DOHH2 (cell line): ENCODE data around the gene CDC42EP3.

Experiments
- H3F3A ChIP-seq: fragments of 200-600 bp; sonication (generic), shearing (Covaris generic); 2 replicates; pipeline ENCODE4 v1.6.0; 2016; ENCODE audit warnings: antibody characterized with exemption, mild to moderate bottlenecking; ENCODE audit not compliant: control insufficient read depth, insufficient read depth
- H3K27ac ChIP-seq: fragments of 200-600 bp; sonication (generic); 2 replicates; pipeline ENCODE4 v1.5.1; 2014; ENCODE audit warnings: low read depth, mild to moderate bottlenecking, low read length, moderate library complexity
- H3K27me3 ChIP-seq: fragments of 200-600 bp; sonication (generic); 2 replicates; pipeline ENCODE4 v1.6.1; 2014; ENCODE audit warnings: mild to moderate bottlenecking, low read length, mixed read lengths; ENCODE audit not compliant: control insufficient read depth
- H3K36me3 ChIP-seq: fragments of 200-600 bp; sonication (generic); 2 replicates; pipeline ENCODE4 v1.6.1; 2014; ENCODE audit warnings: mild to moderate bottlenecking, low read length, moderate library complexity, mixed read lengths; ENCODE audit not compliant: control insufficient read depth
- H3K4me1 ChIP-seq: fragments of 200-600 bp; sonication (generic); 2 replicates; pipeline ENCODE4 v1.6.1; 2014; ENCODE audit warnings: mild to moderate bottlenecking, low read length, mixed read lengths; ENCODE audit not compliant: control insufficient read depth
- H3K4me2 ChIP-seq: fragments of 200-600 bp; sonication (generic); 2 replicates; pipeline ENCODE4 v1.6.0; 2014; ENCODE audit warnings: mild to moderate bottlenecking, low read length, moderate library complexity
- H3K4me3 ChIP-seq: fragments of 200-600 bp; sonication (generic); 2 replicates; pipeline ENCODE4 v1.5.1; 2014; ENCODE audit warnings: mild to moderate bottlenecking, low read length, mixed read lengths
- H3K79me2 ChIP-seq: fragments of 200-600 bp; sonication (generic); 2 replicates; pipeline ENCODE4 v1.6.1; 2014; ENCODE audit warnings: mild to moderate bottlenecking, low read length, mixed read lengths; ENCODE audit not compliant: control insufficient read depth
- H3K9me2 ChIP-seq: fragments of 200-600 bp; sonication (generic); replicated peaks from 2 replicates; pipeline ENCODE4 v1.6.1; 2014; ENCODE audit warnings: mild to moderate bottlenecking, low read length, mixed read lengths; ENCODE audit not compliant: control insufficient read depth
- H3K9me3 ChIP-seq: fragments of 200-600 bp; sonication (generic); 2 replicates; pipeline ENCODE4 v1.6.1; 2014; ENCODE audit warnings: antibody characterized with exemption, low read length, mixed read lengths; ENCODE audit not compliant: control insufficient read depth, insufficient read depth
- H4K20me1 ChIP-seq: fragments of 200-600 bp; sonication (generic); 2 replicates; pipeline ENCODE4 v1.6.0; 2014; ENCODE audit warnings: low read depth, mild to moderate bottlenecking, antibody characterized with exemption, low read length, moderate library complexity; ENCODE audit not compliant: control insufficient read depth, insufficient read depth
- EZH2phosphoT487 ChIP-seq: fragments of 200-600 bp; sonication (generic); IDR thresholded peaks from 2 replicates; pipeline ENCODE4 v1.6.1; 2017; ENCODE audit warnings: borderline replicate concordance, mild to moderate bottlenecking, antibody characterized with exemption, low read length, moderate library complexity, mixed read lengths
- TF ChIP-seq, protein P1 (sequence below): fragments of 200-600 bp; sonication (generic); IDR thresholded peaks from one replicate; pipeline ENCODE4 v1.5.1; 2014; ENCODE audit warnings: antibody characterized with exemption, mild to moderate bottlenecking, low read depth, low read length; ENCODE audit not compliant: poor library complexity, severe bottlenecking

CDC42EP3 gene

DNA sequence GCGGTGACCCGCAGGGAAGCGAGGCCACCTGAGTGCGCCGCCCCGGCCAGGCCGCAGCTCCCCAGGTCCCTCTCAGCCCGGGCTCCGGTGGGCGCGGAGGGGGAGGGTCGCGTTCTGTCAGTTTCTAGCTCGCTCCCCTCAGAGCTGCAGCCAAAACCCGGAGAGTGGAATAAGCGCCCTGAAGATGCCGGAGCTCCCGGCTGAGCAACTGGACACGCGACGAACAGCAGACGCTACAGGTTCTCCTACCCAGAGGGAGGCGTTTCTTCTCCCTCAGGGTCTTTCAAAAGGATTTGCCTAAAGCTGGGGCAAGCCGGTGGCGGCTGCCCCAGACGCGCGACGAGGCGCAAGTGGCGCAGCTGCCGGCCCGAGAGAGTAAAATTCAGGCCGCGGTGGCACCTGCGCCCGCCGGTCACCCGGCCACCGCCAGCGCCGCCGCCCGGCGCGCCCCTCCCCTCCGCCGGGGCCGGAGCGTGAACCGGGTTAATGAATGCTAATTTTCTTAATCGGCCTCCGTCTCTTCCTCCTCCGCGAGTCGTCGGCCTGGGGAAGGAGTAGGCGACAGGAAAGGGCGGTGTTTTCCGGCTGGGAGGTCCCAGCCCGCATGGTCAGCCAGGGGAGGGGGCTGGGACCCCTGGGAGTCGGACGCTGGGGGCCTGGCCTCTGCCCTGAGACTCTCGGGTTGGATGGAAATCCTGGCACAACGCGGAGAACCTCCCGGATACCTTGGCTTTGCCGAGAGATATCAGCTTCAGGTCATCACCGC lies 845 bp upstream of the CDC42EP3 start:
- Histone ChIP-seq H3K79me2 (no peaks in the 10 kb centered on the region), H3K9me3 (no peaks in the 10 kb centered on the region), H3F3A (peaks cover 8% of the 10 kb centered on the region), H3K36me3 (no peaks in the 10 kb centered on the region), H3K27me3 (peaks cover 50% of the 10 kb centered on the region), H3K27ac (no peak overlapping the region), H3K4me1 (peaks cover 36% of the 10 kb centered on the region), H3K4me2 (peak overlapping the region; percentile 97), H4K20me1 (no peaks in the 10 kb centered on the region), H3K9me2 (no peaks in the 10 kb centered on the region), H3K4me3 (peak overlapping the region; percentile 81)
- TF ChIP-seq, protein P1, sequence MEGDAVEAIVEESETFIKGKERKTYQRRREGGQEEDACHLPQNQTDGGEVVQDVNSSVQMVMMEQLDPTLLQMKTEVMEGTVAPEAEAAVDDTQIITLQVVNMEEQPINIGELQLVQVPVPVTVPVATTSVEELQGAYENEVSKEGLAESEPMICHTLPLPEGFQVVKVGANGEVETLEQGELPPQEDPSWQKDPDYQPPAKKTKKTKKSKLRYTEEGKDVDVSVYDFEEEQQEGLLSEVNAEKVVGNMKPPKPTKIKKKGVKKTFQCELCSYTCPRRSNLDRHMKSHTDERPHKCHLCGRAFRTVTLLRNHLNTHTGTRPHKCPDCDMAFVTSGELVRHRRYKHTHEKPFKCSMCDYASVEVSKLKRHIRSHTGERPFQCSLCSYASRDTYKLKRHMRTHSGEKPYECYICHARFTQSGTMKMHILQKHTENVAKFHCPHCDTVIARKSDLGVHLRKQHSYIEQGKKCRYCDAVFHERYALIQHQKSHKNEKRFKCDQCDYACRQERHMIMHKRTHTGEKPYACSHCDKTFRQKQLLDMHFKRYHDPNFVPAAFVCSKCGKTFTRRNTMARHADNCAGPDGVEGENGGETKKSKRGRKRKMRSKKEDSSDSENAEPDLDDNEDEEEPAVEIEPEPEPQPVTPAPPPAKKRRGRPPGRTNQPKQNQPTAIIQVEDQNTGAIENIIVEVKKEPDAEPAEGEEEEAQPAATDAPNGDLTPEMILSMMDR, result no peak
- peak; percentile 60; the same call in 1 of the 2 replicates for TF ChIP-seq EZH2phosphoT487

DNA sequence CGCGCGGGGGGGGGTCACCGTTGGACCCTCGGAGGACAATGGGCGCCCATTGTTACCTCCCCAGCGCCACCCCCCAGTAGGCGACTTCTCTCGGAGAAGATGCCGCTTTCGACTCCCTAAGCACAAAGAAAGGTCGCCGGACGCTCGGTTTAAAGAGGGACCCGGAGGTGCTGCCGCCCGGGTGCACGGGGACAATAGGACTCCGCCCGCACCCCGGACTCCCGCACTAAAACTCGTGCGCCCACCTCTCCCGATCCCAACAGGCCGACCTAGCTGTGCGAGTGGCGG lies 318 bp upstream of the CDC42EP3 start:
- Histone ChIP-seq H3F3A (peaks cover 8% of the 10 kb centered on the region), H3K36me3 (no peaks in the 10 kb centered on the region), H3K4me2 (peak overlapping the region; percentile 97), H3K9me2 (no peaks in the 10 kb centered on the region), H3K79me2 (no peaks in the 10 kb centered on the region), H3K4me1 (peaks cover 36% of the 10 kb centered on the region), H3K4me3 (peak overlapping the region; percentile 81), H3K27ac (no peak overlapping the region), H4K20me1 (no peaks in the 10 kb centered on the region), H3K27me3 (peaks cover 56% of the 10 kb centered on the region), H3K9me3 (no peaks in the 10 kb centered on the region)
- TF ChIP-seq, protein P1, result no peak
- no peak for TF ChIP-seq EZH2phosphoT487

DNA sequence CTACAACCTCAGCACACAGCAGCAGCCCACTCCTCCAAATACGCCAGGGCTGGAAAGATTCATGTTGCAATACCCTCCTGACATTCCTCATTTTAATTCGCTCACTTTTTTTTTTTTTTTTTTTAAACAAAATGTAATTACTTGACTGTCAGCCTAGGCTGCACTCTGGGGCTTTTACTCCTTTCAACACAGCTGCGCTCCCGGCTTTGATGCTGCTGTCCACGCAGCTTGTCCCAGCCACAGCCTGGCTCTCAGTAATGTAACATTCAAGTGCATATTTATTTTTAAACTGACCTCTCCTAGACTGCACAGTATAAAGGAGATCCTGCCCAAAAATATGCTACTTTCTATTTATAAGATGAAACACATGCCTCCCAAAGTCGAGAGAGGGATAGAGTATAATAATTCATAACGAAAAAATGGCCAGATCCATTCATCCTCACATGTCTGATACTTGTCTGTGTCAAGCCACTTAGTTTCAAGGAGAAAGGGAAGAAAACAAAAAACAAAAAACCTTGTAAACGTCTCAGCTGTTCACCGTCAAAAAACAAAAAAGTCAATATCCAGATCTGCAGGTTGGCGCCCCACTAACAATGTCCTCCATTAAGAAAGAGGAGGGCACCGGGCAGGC lies 949 bp downstream of the CDC42EP3 start:
- no peaks in the 10 kb centered on the region for H3K79me2 ChIP-seq
- H3F3A ChIP-seq, result peaks cover 8% of the 10 kb centered on the region
- no peaks in the 10 kb centered on the region for H4K20me1 ChIP-seq

More for the DNA sequence above, 949 bp downstream of the CDC42EP3 start:
- H3K9me2 ChIP-seq, result no peaks in the 10 kb centered on the region
- no peaks in the 10 kb centered on the region for H3K9me3 ChIP-seq
- H3K36me3 ChIP-seq, result no peaks in the 10 kb centered on the region
- peaks cover 35% of the 10 kb centered on the region for H3K4me1 ChIP-seq
- H3K27ac ChIP-seq, result no peak overlapping the region
- peak overlapping the region; percentile 97 for H3K4me2 ChIP-seq
- peaks cover 68% of the 10 kb centered on the region for H3K27me3 ChIP-seq
- peak overlapping the region; percentile 81 for H3K4me3 ChIP-seq
- TF ChIP-seq, protein P1, result no peak
- no peak for TF ChIP-seq EZH2phosphoT487
